ENCODE data around the gene HTR2A. TPM values are rescaled to one million over a fixed set of nuclear protein-coding genes. Genes with fewer than 3 reads are reported as not detected.

Gene HTR2A
- total RNA-seq, 2 experiments from 2014 or later: not detected

- H3K27ac Mint-ChIP-seq: no peak overlapping the region
- H3K36me3 Mint-ChIP-seq (ENCODE audit: low read depth): no peaks in the 10 kb centered on the region
- peaks cover 20% of the 10 kb centered on the region for H3K27me3 Mint-ChIP-seq
- intact Hi-C loops (cut with micrococcal nuclease): no loop called here
- no peak for TF ChIP-seq CTCF (IDR thresholded peaks at IDR 0.05)
- DNase-seq: no peak
- ChIA-PET CTCF (interaction anchor here (1.9 to 2.4 kb wide), 2 partner anchors 8 to 10 kb away, joined by 7 to 9 read pairs; no protein-coding TSS in a partner anchor), POLR2A (no interaction called here)
- no peak overlapping the region for H3K4me3 Mint-ChIP-seq
- no peak for ATAC-seq
- no peaks in the 10 kb centered on the region for H3K4me1 Mint-ChIP-seq (ENCODE audit: low read depth)
- no peaks in the 10 kb centered on the region for H3K9me3 Mint-ChIP-seq
These were observed 12.3 kb downstream of the HTR2A start for GRCh38 chr13:46884531-46884930.

GRCh38 chr13:46881621-46882020, 15.2 kb downstream of the HTR2A start:
- ATAC-seq: no peak
- Mint-ChIP-seq H3K4me1 (ENCODE audit: low read depth) (no peaks in the 10 kb centered on the region), H3K27me3 (peaks cover 24% of the 10 kb centered on the region), H3K36me3 (ENCODE audit: low read depth) (no peaks in the 10 kb centered on the region), H3K9me3 (no peaks in the 10 kb centered on the region), H3K4me3 (no peak overlapping the region), H3K27ac (no peak overlapping the region)
- DNase-seq: no peak
- ChIA-PET POLR2A (no interaction called here), CTCF (no interaction called here)
- intact Hi-C loops (cut with micrococcal nuclease): no loop called here
- TF ChIP-seq CTCF (IDR thresholded peaks at IDR 0.05): no peak

- no peak overlapping the region for H3K27ac Mint-ChIP-seq
- intact Hi-C loops (cut with micrococcal nuclease): no loop called here
- CTCF ChIA-PET: interaction anchor here (1.3 kb wide), 1 partner anchor 20 kb away, joined by 3 read pairs; no protein-coding TSS in a partner anchor
- POLR2A ChIA-PET: no interaction called here
- no peak overlapping the region for H3K4me3 Mint-ChIP-seq
- peaks cover 20% of the 10 kb centered on the region for H3K27me3 Mint-ChIP-seq
- DNase-seq (no peak), ATAC-seq (no peak)
- no peak for TF ChIP-seq CTCF (IDR thresholded peaks at IDR 0.05)
- no peaks in the 10 kb centered on the region for H3K9me3 Mint-ChIP-seq
- H3K36me3 Mint-ChIP-seq (ENCODE audit: low read depth): no peaks in the 10 kb centered on the region
- no peaks in the 10 kb centered on the region for H3K4me1 Mint-ChIP-seq (ENCODE audit: low read depth)
These were observed 22.8 kb downstream of the HTR2A start for GRCh38 chr13:46874006-46874405.

- DNase-seq (no peak), ATAC-seq (no peak)
- Mint-ChIP-seq H3K4me1 (ENCODE audit: low read depth) (no peaks in the 10 kb centered on the region), H3K27ac (no peak overlapping the region), H3K4me3 (no peak overlapping the region), H3K9me3 (no peaks in the 10 kb centered on the region), H3K27me3 (peaks cover 16% of the 10 kb centered on the region), H3K36me3 (ENCODE audit: low read depth) (no peaks in the 10 kb centered on the region)
- POLR2A ChIA-PET: no interaction called here
- CTCF ChIA-PET: no interaction called here
- intact Hi-C loops (cut with micrococcal nuclease): no loop called here
- no peak for TF ChIP-seq CTCF (IDR thresholded peaks at IDR 0.05)
These were observed 25.3 kb downstream of the HTR2A start for GRCh38 chr13:46871557-46871956.

GRCh38 chr13:46868091-46868490, 28.8 kb downstream of the HTR2A start:
- Mint-ChIP-seq H3K4me3 (no peak overlapping the region), H3K36me3 (ENCODE audit: low read depth) (no peaks in the 10 kb centered on the region), H3K27ac (no peak overlapping the region), H3K4me1 (ENCODE audit: low read depth) (no peaks in the 10 kb centered on the region), H3K9me3 (no peaks in the 10 kb centered on the region), H3K27me3 (peaks cover 9% of the 10 kb centered on the region)
- DNase-seq (no peak), ATAC-seq (no peak)
- intact Hi-C loops (cut with micrococcal nuclease): no loop called here
- CTCF ChIA-PET: no interaction called here
- no peak for TF ChIP-seq CTCF (IDR thresholded peaks at IDR 0.05)
- POLR2A ChIA-PET: no interaction called here
